DND-41 (cell line): ENCODE measurements around the gene RGS3.

Source experiments
- CTCF ChIP-seq: IDR thresholded peaks from 2 replicates; pipeline ENCODE4 v1.5.1; 2012; ENCODE audit warnings: borderline replicate concordance, low read length, moderate library complexity, mild to moderate bottlenecking; ENCODE audit not compliant: poor library complexity, severe bottlenecking; ENCODE audit errors: extremely low read depth
- EZH2 ChIP-seq: IDR thresholded peaks from 3 replicates; pipeline ENCODE4 v1.6.1; 2012; ENCODE audit warnings: borderline replicate concordance, low read depth, mild to moderate bottlenecking, moderate library complexity, low read length, inconsistent platforms; ENCODE audit not compliant: severe bottlenecking

- no peak for TF ChIP-seq CTCF
- no peak for TF ChIP-seq EZH2
Observed at GRCh38 chr9:113428062-113428615, 35.4 kb upstream of the RGS3 start.
